Right kidney (tissue), 9 donors: ENCODE results near the gene ZCCHC10.

Source experiments
- DNase-seq: peaks from one replicate; pipeline ENCODE4 v3.0.0-alpha.2; 2016
- long read RNA-seq, 8 donors: transcript quantifications; one replicate each; lab custom pipeline, GENCODE V29; 2026

ZCCHC10 gene
- long read RNA-seq, donor 1, transcript ZCCHC10-201 (4 exons, 2,178 nt), result major isoform, 13 of 19 reads
- long read RNA-seq, donor 1, partial matches to known transcripts, result 0 of 19 reads
- long read RNA-seq, donor 1, other reads (novel, unspliced or antisense), result 0 of 19 reads
- long read RNA-seq, donor 2, transcript ZCCHC10-203 (3 exons, 325 nt), result major isoform, 5 of 14 reads
- long read RNA-seq, donor 2, partial matches to known transcripts, result 0 of 14 reads
- long read RNA-seq, donor 2, other reads (novel, unspliced or antisense), result 0 of 14 reads
- long read RNA-seq, donor 3, partial matches to known transcripts, result 0 of 5 reads
- long read RNA-seq, donor 3, other reads (novel, unspliced or antisense), result 0 of 5 reads
- long read RNA-seq, donor 4, partial matches to known transcripts, result 5 of 13 reads
- long read RNA-seq, donor 4, other reads (novel, unspliced or antisense), result 0 of 13 reads
- long read RNA-seq, donor 5, transcript ZCCHC10-201 (4 exons, 2,178 nt), result major isoform, 6 of 16 reads
- long read RNA-seq, donor 5, partial matches to known transcripts, result 0 of 16 reads
- long read RNA-seq, donor 5, other reads (novel, unspliced or antisense), result 0 of 16 reads
- long read RNA-seq, donor 6, transcript ZCCHC10-201 (4 exons, 2,178 nt), result major isoform, 12 of 16 reads
- long read RNA-seq, donor 6, partial matches to known transcripts, result 0 of 16 reads
- long read RNA-seq, donor 6, other reads (novel, unspliced or antisense), result 0 of 16 reads
- long read RNA-seq, donor 7, transcript ZCCHC10-201 (4 exons, 2,178 nt), result major isoform, 12 of 19 reads
- long read RNA-seq, donor 7, partial matches to known transcripts, result 0 of 19 reads
- long read RNA-seq, donor 7, other reads (novel, unspliced or antisense), result 0 of 19 reads
- long read RNA-seq, donor 8, transcript ZCCHC10-201 (4 exons, 2,178 nt), result major isoform, 11 of 16 reads
- long read RNA-seq, donor 8, partial matches to known transcripts, result 0 of 16 reads
- long read RNA-seq, donor 8, other reads (novel, unspliced or antisense), result 0 of 16 reads

DNA sequence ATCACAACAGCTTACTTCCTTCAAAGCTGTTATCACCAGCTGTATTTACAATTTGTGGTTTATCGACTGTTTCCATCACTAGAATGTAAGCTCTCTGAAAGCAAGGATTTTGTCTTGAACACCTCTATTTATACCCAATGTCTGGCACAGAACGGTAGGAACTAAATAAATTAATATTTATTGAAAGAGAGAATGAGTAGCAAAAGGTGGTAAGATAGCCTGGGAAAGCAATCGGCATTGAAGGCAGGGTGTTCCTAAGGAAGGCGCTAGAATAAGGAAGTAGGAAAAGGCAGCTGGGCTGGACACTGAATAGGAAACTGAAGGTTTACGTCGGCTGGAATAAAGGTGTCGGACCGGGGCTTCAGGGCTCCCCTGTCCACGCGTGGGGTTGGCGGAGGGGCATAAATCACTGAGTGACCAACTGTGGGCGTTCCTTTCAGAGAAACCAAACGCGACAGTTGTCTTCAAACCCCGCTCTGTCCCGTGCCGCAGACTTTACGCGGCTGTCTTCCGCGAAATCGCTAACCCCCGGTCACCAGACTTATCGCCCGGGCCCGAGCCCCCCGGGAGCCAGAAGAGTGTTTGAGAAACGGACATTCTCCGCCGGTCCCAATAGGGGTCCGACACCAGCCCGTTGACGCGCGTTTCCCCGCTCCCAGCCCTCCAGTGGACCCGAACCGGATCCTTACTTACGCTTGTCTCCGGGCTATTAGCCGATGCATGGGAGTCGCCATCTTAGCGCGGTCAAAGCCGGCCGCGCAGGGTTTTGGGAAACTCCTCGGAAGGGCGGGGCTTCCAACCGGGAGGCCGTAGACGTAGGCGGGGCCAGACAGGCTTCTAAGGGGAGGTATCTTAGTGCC, at the start of gene ZCCHC10:
TSS of gene ZCCHC10 (minus strand) at position 746 of the 860 bp plus-strand sequence. CDS start at position 734, 12 bp downstream.
- peak; percentile 95 for DNase-seq

GRCh38 chr5:133075572-133076536, 49.5 kb upstream of the ZCCHC10 start:
- DNase-seq, result no peak

DNA sequence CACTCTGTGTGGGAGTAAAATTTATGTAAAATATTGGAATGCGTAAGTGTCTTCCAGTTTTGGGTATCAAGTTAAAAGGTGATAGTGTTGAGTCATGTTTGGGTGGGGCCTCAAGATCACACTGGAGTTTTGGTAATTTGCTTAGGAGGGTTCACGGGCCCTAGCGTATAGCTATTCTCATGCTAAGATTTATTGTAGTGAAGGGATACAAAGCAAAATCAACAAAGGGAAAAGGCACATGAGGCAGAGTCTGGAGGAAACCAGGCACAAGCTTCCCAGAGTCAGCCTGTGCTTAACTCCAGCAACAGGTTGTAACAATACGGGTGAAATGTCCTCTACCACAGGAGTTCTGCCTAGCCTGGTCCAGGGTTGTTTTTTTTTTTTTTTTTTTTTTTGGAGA, 45.7 kb upstream of the ZCCHC10 start:
- DNase-seq, result no peak

GRCh38 chr5:133066045-133066444, 39.7 kb upstream of the ZCCHC10 start:
- DNase-seq, result no peak

DNA sequence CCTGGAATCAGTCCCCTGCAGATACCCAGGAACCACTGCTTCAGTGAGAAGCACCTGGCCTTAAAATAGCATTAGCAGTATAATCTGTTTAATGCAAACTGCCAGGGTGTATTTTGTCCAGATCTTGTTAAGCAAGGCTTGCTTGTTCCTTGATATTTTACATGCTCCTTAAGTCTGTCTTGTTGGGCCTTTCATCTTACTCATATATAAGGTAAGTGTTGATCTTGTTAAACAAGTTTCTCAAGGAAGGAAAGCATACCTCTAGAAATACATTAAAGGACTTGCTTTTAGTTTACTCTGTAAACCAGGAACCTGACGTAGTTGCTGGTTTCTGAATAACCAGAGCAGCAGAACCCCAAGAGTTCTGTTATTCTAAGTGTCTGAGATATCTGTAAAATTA, 39.1 kb upstream of the ZCCHC10 start:
- DNase-seq, result no peak

DNA sequence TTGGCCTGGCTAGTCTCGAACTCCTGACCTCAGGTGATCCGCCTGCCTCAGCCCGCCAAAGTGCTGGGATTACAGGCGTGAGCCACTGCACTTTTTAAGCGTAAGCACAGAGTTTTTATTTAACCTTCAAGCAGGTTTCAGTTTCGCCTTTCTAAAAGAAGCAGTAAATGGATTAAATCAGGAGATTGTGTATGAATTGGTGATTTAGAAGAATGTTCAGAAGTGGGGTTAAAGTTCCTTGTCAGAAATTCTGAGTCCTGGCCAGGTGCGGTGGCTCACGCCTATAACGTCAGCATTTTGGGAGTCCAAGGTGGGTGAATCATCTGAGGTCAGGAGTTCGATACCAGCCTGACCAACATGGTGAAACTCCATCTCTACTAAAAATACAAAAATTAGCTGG, 37.6 kb upstream of the ZCCHC10 start:
- no peak for DNase-seq

DNA sequence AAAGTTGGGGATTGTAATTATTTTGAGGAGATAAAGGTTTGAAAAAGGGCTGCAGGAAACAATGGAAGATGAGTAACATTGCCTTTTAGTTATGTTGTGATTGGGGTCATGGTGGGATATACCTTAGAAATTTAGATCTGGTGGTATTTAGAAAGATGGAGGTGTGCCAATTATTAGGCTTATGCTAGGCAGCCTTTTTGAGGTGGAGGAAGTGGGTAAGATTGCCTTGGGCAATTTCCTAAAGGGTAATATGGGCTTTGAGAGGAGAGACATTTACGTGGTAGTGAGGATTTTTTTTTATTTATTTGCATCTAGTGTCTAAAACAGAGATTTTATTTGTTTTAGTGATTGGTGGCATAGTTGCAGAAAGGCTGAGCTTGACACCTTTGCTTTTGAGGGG, 35.9 kb upstream of the ZCCHC10 start:
- DNase-seq, result no peak

DNA sequence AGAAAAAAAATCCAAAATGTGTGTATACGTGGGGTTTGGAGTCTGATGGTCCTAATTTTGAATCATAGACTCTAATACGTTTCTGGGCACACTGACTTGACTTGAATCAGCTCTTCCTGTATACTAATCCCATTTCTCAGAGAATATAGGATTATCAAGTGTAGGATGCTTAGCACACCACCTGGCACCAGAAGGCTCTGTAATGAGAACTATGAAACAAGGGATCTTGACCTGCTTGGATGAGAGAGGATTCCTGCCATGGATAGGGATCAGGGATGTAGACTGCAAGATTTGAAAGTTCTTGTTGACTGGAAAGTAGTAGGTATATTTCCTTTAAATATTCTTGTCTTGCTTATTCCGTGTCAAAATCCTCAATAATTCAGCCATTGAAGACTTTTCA, 33.3 kb upstream of the ZCCHC10 start:
- DNase-seq, result no peak

DNA sequence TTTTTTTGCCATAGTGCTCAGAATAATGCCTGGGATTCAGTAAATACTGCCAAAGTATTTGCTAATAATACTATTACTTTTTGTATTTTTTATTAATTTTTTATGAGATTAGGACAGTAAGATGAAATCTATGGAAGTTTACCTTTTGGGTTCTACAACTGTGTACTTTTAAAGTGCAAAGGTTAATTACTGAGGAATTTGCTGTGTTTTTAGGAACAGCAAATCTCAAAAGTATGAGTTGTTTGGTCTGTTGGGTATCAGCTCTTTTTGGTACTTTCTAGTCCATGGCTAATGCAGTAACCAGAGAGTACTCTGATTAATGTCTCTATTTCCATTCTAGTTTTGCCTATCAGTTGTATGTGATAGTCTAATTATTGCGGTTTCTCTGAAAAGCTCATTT, 30.5 kb upstream of the ZCCHC10 start:
- DNase-seq, result no peak

GRCh38 chr5:133054697-133055471, 28.5 kb upstream of the ZCCHC10 start:
- no peak for DNase-seq

DNA sequence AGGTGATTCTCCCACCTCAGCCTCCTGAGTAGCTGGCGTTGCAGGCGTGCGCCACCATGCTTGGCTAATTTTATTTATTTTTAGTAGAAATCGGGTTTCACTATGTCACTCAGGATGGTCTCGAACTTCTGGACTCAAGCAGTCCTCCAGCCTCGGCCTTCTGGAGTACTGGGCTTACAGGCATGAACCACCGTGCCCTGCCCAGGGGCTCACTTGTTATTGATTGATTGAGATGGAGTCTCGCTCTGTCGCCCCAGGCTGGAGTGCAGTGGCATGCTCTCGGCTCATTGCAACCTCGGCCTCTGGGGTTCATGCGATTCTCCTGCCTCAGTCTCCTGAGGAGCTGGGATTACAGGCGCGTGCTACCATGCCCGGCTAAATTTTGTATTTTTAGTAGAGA, 27.1 kb upstream of the ZCCHC10 start:
- DNase-seq, result no peak

DNA sequence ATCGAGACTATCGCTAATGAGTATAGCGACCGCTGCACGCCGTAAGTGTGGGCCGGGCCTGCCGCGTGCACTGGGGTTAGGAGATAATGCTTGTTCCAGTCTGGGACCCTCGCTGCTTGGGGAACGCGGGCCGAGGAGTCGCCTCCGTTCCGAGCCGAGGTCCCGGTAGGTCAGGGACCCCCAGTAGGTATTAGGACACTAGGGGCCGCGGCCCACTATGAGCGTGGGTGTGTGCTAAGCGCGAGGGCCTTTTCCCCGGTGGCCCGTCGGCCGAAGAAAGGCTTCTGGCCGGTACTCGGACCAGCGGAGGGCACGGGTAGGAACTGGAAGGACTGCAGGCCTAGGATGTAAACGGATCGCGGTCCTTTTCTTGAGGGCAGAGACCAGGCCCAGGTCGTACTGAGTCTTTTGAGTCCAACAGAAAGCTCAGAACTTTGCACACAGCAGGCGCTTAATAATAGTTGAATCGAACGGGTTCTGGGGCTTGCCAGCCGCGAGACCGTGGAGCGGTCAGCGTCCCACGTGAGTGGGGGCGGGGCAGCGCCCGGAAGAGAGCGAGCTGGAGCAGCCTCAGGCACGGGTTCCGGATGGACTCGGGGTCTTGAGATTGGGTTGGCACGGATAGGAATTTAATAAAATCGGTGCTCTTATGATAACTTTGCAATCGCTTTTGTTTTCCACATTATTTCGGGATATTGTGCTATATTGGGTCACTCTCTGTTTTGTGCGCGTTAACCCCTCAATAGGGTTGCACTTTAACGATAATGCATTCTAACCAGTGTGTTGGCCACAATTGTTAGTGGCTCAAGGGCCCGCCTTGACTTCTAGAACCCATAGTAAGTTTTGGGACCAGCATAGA, 26.2 kb upstream of the ZCCHC10 start:
- DNase-seq, result peak; percentile 80

DNA sequence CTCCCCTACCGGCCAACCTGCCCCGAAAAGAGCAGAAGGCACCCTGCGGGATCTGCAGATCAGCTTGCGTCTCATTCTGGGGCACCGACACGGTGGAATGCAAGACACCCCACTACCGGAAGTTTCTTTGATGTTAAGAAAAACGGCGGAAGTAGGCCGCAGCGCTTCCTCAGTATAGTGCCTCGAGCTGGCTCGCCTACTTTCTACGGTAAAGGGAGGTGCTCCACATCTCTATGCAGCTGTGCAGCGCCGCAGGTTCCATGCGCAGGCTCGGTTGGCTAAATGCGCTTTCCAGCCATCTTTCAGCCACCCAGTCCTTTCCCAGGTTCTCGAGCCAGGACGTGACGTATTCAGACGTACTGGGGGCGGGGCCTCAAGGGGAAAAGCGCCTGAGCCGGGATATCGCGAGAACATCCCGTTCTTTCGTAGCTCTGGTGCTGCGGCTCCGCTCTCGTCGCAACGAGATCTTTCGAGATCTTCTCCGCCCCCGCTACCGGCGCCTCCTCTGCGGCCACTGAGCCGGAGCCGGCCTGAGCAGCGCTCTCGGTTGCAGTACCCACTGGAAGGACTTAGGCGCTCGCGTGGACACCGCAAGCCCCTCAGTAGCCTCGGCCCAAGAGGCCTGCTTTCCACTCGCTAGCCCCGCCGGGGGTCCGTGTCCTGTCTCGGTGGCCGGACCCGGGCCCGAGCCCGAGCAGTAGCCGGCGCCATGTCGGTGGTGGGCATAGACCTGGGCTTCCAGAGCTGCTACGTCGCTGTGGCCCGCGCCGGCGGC, 25.4 kb upstream of the ZCCHC10 start, which contains the start of gene HSPA4:
TSS of gene HSPA4 (plus strand) at position 472 of the 775 bp plus-strand sequence. CDS start at position 710, 238 bp downstream.
- peak; percentile 98 for DNase-seq

GRCh38 chr5:133051061-133051541, 24.8 kb upstream of the ZCCHC10 start:
- no peak for DNase-seq

GRCh38 chr5:133050521-133050920, 24.2 kb upstream of the ZCCHC10 start:
- no peak for DNase-seq

- DNase-seq, result no peak
Measured at GRCh38 chr5:133049726-133050048, 23.3 kb upstream of the ZCCHC10 start.

GRCh38 chr5:133048993-133049725, 22.8 kb upstream of the ZCCHC10 start:
- no peak for DNase-seq
